Breast epithelium (tissue), 3 donors: ENCODE data around the gene CSRNP2.

Source experiments
- POLR2A ChIP-seq: fragments of 450-650 bp; IDR thresholded peaks from one replicate; pipeline ENCODE4 v1.6.1; 2016; ENCODE audit warnings: antibody characterized with exemption, mild to moderate bottlenecking, moderate library complexity
- POLR2AphosphoS5 ChIP-seq, 3 donors: sonication (generic); formaldehyde crosslinking; IDR thresholded peaks; one replicate each; pipeline ENCODE4 v1.6.1; 2017; ENCODE audit warnings: antibody characterized with exemption in 3 of 3
- TF ChIP-seq, protein P1 (sequence below), 3 donors: fragments of 450-650 bp; IDR thresholded peaks; one replicate each; pipeline ENCODE4 v1.5.1; 2016 to 2017; ENCODE audit warnings: antibody characterized with exemption in 3 of 3, mild to moderate bottlenecking in 3 of 3, moderate library complexity in 3 of 3

DNA sequence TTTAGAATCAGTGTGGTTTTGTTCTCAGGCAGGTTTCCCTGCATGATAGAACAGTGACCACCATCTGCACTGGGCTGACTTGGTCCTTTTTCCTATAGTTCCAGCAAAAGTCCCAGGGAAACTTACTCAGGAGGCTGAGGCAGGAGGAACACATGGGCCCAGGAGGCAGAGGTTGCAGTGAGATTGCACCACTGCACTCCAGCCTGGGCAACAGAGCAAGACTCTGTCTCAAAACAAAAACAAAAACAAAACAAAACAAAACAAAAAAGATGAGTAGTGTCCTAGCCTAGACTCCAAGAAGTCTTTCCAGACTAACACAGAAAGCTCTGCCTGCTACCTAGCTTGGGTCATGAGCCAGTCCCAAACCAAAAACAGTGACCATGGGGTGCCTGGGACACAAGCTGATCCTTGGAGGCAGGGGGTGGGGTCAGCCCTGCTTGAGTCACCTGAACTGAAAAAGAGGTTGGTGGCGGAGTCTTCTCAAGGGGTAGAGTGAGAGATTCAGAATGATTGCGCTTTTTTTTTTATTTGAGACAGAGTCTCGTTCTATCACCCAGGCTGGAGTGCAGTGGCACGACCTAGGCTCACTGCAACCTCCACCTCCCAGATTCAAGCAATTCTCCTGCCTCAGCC is 49.8 kb downstream of the CSRNP2 start:
- TF ChIP-seq, protein P1, sequence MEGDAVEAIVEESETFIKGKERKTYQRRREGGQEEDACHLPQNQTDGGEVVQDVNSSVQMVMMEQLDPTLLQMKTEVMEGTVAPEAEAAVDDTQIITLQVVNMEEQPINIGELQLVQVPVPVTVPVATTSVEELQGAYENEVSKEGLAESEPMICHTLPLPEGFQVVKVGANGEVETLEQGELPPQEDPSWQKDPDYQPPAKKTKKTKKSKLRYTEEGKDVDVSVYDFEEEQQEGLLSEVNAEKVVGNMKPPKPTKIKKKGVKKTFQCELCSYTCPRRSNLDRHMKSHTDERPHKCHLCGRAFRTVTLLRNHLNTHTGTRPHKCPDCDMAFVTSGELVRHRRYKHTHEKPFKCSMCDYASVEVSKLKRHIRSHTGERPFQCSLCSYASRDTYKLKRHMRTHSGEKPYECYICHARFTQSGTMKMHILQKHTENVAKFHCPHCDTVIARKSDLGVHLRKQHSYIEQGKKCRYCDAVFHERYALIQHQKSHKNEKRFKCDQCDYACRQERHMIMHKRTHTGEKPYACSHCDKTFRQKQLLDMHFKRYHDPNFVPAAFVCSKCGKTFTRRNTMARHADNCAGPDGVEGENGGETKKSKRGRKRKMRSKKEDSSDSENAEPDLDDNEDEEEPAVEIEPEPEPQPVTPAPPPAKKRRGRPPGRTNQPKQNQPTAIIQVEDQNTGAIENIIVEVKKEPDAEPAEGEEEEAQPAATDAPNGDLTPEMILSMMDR (IDR thresholded peaks at IDR 0.05), result no peak
- TF ChIP-seq POLR2A (no peak), POLR2AphosphoS5 (IDR thresholded peaks at IDR 0.05) (no peak)
